SK-N-MC (cell line): Measurements from ENCODE around the gene GABRR2.

Source experiments
- EZH2 ChIP-seq: fragments of 200-600 bp; sonication (generic); IDR thresholded peaks from one replicate; pipeline ENCODE4 v1.6.1; 2017; ENCODE audit warnings: antibody characterized with exemption
- POLR2AphosphoS5 ChIP-seq: IDR thresholded peaks from 2 replicates; pipeline ENCODE4 v1.6.1; 2012; ENCODE audit warnings: mild to moderate bottlenecking, low read depth, low read length, borderline replicate concordance

GRCh38 chr6:89278956-89279355 is 36.1 kb downstream of the GABRR2 start:
- TF ChIP-seq POLR2AphosphoS5 = no peak
- no peak for TF ChIP-seq EZH2
